C4-2B (cell line): Measurements from ENCODE around the gene TCFL5.
A peak's percentile ranks its signal among the peaks of the same experiment; 100 is the strongest.

Source experiments
- H3K27ac ChIP-seq: fragments of 450-650 bp; 2 replicates; pipeline ENCODE4 v1.5.1; 2017
- ZFX ChIP-seq: fragments of 450-650 bp; IDR thresholded peaks from 2 replicates; pipeline ENCODE4 v1.6.1; 2017
- TF ChIP-seq, protein P1 (sequence below): fragments of 450-650 bp; conservative IDR thresholded peaks from 2 replicates; pipeline ENCODE4 v1.5.1; 2017; ENCODE audit warnings: mild to moderate bottlenecking

The TCFL5 gene

DNA sequence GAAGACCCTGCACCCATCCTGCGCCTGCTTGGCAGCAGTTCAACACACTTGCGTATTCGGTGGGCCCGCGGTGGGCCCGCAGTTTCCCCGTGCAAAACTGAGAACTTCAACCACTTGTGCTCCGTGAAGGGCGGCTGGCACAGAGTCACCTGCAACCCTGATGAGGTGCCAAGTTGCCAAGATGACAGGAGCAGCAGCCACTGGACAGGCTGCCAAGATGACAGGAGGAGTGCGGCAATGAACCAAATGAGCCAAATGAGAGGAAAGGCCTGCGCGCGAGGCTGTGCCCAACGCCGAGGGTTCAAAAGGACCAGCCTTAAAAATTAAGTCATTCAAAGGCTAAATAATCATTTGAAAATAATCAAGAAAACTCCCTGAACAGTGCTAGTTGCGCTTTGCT is 44.6 kb upstream of the TCFL5 start:
- H3K27ac ChIP-seq, result no peak overlapping the region
- TF ChIP-seq, protein P1, sequence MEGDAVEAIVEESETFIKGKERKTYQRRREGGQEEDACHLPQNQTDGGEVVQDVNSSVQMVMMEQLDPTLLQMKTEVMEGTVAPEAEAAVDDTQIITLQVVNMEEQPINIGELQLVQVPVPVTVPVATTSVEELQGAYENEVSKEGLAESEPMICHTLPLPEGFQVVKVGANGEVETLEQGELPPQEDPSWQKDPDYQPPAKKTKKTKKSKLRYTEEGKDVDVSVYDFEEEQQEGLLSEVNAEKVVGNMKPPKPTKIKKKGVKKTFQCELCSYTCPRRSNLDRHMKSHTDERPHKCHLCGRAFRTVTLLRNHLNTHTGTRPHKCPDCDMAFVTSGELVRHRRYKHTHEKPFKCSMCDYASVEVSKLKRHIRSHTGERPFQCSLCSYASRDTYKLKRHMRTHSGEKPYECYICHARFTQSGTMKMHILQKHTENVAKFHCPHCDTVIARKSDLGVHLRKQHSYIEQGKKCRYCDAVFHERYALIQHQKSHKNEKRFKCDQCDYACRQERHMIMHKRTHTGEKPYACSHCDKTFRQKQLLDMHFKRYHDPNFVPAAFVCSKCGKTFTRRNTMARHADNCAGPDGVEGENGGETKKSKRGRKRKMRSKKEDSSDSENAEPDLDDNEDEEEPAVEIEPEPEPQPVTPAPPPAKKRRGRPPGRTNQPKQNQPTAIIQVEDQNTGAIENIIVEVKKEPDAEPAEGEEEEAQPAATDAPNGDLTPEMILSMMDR, result no peak
- no peak for TF ChIP-seq ZFX

DNA sequence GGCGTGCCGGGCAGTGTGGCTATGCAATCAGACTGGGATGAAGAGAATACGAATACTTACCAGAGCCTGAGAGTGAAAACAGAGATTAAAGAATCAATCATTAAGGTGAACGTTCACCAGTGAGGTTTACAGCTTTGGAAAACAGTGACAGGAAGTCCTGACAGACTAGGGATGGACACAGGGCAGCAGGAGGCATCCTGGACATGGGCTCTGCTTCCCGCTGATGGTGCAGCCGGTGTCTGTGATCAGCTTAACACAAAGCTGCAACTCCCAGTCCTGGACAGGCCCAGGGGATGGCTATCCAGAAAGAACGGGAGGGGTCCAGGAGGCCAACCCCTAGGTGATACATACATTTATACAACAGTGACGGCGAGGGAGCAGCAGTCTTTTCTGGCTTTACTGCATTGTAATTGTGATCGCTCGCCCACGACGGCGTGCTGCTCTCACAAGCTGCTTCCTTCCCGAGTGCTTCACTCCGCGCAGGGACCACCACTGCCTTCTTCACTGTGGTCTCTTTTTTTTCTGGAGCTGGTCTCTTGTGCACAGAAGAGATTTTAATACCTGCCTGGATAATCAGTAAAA is 44.0 kb upstream of the TCFL5 start:
- TF ChIP-seq ZFX, result no peak
- TF ChIP-seq, protein P1, result no peak
- no peak overlapping the region for H3K27ac ChIP-seq

DNA sequence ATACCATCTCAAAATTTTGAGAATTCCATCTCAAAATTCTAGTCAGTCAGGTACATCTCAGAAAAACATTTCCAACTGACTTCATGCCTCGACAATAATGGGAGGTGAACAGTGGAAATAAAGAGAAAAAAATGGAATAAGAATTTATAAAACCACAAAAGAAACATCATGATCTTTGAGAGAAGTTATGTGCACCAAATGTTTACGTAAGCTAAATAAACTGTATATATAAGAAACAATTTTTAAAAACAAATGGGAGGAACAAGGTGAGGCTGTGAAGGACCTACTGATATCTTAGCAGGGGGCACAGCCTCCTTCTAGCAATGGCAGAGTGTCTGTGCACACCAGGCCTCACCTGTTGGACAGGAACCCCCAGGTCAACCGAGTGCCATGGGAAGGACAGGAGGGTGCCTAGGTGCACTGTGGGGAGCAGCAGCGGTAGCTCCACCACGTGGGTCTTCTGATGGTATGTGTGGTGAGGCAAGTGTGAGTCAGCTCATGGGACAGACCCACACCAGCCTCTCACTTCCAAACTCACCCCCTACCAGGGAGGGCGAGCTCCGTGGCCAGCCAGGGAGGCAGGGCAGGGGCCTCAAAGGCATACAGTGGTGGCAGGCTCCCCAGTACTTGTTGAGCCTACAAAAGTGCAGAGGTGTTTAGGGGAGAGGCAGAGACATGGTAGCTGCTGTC is 41.4 kb upstream of the TCFL5 start:
- no peak for TF ChIP-seq ZFX
- TF ChIP-seq, protein P1, result no peak
- no peak overlapping the region for H3K27ac ChIP-seq

DNA sequence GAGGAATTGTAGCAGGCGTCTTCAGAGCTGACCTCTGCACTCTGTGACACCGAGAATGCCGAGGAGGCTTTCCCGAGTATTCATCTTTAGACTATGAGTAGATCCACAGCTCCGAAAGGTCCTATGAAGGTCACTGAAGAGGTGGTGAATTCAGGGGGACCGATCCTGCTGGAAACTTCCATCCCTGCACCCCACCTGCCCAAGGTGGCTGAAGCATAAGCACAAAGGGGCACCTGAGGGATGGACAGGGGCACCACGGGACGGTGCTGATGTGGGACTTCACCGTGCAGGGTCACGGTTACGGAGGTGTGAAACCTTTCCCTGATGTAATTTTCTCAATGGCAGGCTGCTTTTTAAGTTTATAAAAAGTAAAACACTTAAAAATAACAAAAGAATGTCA is 40.3 kb upstream of the TCFL5 start:
- TF ChIP-seq, protein P1, result no peak
- TF ChIP-seq ZFX, result no peak
- no peak overlapping the region for H3K27ac ChIP-seq

DNA sequence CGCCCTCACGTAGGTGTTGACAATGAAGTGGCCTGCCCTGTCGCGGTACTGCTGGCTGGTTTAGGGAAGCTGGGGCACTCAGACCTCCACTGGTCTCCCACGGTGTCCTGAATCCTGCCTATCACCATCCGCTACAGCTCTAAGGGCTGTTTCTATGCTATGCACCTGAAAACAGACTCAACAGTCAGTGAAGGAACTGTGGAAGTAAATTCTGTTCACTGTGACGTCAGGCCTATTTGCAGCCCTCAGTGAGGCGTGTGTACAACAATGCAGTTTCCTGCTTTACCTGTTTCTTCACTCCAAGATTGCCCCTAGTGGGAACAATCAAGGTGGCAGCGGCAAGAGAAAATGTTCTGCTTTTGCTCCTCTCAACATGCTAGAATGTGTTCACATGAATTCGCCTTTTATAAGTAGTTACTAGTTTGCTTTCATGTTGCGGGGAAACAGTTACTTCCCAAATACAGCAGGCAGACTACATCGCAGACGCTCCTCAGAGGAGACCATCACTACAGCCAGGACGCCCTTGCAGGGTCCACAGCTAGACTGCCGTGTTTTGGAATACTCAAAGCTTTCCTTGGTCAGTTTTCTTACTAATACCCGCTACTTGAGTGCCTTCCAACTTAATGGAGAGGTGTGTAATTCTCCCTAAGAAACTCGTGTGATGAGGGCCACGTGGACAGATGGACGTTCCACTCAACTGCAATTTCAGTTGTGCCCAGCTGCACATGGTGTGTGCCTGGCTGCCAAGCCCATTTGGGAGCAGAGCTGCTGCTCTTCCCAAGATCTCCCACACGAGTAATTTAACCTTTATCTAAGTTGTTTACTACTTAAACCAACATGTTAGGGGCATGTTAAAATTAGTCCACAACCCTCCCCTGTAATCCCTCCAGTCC is 39.3 kb upstream of the TCFL5 start:
- TF ChIP-seq ZFX, result no peak
- TF ChIP-seq, protein P1, result peak; percentile 68
- peak overlapping the region; percentile 64 for H3K27ac ChIP-seq

DNA sequence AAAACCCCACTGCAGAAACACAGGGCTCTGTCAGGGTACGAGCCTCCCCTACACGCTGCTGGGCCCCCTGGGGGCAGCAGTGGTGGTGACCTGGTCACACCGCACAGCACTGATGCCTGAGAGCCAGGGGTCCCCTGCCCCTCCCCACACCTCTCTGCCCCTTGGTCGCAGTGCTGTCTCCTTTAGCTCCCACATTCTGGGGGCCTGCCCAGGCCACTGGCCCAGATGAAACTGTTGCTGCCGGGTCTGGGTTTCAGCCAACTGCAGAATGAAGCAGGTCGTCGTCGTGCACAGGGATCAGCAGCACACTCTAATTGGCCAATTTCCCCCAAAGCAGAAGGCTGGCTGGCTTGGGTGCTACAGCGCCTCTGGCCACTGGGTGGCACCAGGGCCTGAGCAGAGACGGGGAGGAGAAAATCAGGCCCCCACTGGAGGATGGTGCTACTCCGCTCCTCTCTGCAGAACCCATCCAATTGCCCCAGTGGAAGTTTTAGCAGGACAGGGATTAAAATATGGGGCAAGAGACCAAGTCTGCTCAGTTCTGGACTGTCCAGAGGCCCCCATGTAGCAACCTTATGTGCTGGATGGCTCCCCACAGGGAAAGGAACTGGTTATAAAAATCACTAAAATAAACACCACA is 38.5 kb upstream of the TCFL5 start:
- H3K27ac ChIP-seq, result peak overlapping the region; percentile 64
- TF ChIP-seq ZFX, result no peak
- TF ChIP-seq, protein P1, result peak; percentile 96
